T-helper 2 cell (primary cell): Measurements from ENCODE around the gene URB1.
"Not testable (repeated sequence)": the region's sequence is repeated elsewhere in the genome, so short reads cannot be mapped to it uniquely, and the experiment has no call there.

ENCODE experiments used
- DNase-seq, 5 experiments: peaks; one replicate each; pipeline versions ENCODE4 v3.0.0 to v3.0.0-alpha.2; 2012 to 2022

The URB1 gene

GRCh38 chr21:32316361-32317215, 76.2 kb downstream of the URB1 start:
- DNase-seq = no peak

DNA sequence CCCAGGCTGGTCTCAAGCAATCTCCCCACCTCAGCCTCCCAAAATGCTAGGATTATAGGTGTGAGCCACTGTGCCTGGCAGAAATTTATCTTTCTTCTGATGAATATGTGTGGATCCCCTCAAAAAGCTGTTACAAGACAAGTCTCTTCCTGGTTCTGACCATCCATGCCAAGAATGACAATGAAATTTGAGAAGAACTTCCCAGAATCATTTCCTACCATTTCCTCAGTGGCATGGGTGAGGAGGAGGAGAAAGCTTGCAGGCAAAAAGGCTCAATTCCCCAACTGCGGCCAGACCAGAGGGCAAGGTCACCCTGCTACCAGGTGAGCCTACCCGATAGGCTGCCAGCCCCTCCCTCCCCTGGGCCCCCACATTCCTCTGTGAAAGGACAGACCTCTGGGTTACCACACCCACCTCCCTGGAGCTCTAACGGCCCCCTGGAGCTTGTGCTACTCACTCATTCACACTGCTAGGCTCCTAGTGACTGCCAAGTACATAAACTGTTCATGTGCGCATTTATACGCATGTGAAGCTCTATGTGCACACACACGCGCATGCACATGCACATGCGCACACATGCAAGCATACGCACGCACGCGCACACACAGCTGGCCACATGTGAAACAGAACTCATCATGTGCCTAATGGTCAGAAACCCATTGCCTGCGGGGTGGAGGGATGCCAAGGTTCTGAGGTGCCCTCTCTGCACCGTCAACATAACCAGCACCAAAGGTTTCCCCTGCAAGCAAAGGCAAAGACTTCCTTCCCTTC, 77.1 kb downstream of the URB1 start:
- DNase-seq = no peak

DNA sequence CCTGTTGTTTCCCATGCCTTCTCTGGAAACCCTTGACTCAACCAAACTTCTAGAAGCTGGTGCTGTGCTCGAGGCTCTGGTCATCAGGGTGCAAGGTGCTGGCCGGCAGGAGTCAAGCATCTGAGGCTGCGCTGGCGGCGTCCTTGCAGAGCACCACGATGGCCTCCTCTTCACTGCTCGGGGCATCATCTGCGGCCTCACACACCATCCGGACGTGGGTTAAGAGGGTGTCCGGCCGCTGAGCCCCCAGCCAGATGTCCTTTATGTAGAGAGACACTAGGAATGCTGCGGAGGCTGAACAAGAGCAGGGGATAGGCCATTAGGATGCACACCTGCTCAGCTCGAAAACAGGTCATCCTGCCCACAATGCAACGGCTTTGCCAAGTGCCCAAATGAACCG, 78.0 kb downstream of the URB1 start:
- no peak for DNase-seq

DNA sequence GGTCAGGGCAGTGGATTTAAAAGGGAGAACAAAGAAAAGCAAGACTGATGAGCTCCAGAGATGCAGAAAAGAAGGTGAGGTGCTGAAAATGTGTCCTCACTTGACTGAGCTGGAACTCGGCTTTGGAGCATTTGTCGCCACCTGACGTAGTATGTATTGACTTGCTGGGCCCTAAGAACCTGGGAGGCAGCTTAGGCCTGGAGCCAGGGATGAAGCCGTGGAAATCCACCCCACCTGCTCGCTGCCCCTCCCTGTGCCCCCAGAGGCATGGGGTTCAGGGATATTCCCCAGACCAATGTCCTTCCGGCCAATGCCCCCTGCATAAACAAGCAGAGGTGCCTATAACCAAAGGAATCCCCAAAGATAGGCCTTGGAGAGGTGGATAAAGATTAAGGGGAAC, 79.8 kb downstream of the URB1 start:
- no peak for DNase-seq

GRCh38 chr21:32312326-32312725, 80.5 kb downstream of the URB1 start:
- DNase-seq = no peak

DNA sequence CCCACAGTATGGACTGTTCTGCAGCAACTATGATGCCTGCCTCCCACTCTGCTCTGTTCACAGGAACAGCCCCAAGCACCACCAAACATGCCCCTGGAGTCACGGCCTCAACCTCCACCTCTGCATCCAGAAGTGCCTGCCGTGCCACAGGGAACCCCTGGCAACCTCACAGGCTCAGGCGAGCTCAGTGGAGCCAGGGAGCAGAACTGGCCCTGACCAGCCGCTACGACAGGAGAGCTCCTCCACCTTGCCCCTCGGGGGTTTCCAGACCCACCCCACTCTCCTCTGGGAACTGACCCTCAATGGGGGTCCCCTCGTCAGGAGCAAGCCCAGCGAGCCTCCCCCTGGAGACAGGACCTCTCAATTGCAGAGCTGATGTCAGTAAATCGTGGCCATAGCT, 81.2 kb downstream of the URB1 start:
- DNase-seq = no peak

- DNase-seq = not testable (repeated sequence)
These were observed 81.8 kb downstream of the URB1 start for GRCh38 chr21:32310976-32311375.

DNA sequence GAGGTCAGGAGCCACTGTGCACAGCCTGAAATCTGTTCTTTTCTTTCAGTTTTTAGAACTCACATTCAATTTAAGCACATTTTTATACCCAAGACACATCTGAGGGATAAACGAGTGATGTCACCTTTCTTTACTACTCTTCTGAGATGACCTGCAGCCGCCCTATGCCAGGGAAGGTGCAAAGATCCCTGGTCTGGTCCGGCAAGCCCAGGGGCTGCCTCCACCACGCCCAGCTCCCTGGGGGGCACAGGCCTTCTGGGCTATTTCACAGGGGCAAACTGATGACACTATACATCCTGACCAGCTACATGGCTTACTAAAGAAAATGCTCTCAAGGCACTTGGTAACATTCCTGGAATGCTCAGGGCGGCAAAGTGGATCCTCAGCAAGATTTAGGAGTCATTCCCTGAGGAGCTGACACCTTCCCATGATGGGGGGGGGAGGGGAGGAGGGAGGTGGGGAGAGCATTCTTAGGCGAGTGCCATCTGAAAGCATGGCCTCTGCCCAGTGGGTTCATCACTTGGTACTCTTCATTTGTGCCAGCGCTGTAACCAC, 82.8 kb downstream of the URB1 start:
- DNase-seq = no peak

- DNase-seq = no peak
These were observed 84.1 kb downstream of the URB1 start for GRCh38 chr21:32308696-32309095.

DNA sequence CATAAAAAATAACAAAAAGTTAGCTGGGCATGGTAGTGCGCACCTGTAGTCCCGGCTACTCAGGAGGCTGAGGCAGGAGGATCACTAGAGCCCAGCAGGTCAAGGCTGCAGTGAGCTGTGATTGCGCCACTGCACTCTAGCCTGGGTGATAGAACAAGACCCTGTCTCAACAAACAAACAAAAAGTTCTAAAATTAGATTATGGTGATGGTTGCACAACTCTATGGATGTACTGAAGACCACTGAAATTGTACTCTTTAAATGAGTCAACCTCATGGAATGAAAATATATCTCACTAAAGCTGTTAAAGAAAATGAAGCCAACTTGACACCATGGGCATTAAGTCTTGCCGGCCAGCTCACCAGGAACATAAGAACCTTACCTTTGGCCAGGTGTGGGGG, 85.1 kb downstream of the URB1 start:
- no peak for DNase-seq

DNA sequence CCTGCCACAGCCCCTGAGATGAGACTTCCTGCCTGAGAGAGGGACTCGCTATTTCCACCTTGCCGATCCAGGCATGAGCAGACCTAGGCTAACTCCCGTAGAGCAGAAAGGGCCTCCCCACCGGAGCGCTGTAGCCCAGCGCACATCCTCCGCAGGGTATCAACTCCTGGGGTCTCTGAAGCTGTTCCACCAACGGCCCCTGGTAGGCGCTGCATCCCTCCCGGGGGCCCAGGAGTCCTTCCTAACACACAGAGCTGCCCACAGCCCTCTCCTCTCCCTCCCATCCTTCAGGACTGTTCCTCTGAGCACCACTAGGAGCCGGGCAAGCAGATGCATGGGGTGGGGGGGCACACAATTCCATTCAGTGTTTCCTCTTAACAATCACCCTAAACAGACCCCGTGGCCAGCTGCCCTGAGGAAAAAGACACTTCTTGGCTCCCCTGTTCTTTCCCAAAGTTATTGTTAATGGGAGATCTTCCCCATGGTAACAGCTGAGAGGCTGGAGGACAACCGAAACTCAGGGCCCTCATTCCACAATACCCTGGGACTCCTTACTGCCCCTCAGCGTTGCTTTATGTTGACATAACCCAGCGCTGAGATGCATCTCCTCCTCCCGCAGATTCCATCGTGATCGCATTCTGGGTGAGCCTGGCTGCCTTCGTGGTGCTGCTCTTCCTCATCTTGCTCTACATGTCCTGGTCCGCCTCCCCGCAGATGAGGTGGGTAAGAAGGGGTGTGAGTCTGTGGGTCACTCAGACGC, 86.6 kb downstream of the URB1 start:
- no peak for DNase-seq

- DNase-seq = no peak
These were observed 87.8 kb downstream of the URB1 start for GRCh38 chr21:32304998-32305397.

DNA sequence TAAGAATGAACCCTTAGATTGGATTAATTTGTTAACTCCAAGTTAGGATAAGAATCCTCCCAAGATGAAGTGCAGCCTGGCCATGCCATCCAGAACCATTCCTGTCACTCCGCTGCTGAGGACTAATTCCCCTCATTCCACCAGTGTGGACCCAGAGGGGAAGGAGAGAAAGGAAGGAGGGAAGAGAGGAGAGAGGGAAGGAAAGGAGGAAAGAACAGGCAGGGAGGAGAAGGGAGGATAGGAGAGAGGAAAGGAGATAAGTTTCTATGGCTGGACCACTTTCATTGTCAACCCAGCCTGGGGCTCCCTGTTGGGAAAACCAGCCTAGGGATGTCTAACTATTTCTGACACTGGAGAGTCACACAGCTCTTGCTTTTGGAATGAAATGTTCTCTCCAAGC, 89.4 kb downstream of the URB1 start:
- DNase-seq = no peak

DNA sequence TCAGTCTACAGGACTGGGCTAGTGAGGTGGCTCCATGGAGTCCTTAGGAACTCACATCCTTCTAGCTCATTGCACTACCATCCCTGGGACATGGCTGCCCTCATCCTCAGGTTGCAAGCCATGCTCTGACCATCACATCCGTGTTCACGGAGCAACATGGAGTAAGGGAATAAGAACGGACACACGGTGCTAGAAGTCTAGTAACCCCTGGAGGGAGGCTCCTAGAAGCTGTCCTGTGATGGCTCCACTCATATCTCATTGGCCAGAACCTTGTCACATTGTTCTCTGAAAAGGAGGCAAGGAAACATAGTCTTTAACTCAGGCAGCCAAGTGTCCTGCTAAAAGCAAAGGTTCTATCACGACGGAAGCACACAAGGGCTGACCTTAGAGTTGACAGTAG, 90.3 kb downstream of the URB1 start:
- DNase-seq = no peak

DNA sequence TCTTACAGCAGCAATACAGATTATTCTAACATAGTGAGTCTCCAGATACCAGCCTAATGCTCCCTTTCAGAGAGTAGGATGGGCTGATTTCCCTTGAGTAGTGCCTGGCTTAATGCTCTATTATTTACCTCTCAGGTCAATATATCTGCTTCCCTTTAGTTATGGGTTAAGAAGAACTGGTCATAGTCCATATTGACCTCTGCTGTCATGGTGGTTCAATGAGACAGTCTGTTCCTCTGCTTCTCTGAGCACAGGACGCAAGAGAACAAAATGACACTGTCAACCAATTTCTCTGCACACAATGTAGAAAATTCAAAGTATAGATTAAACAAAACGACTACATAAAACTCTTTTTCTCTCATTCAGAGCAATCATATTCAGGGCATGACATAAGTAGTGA, 91.2 kb downstream of the URB1 start:
- no peak for DNase-seq

GRCh38 chr21:32300117-32300681, 92.6 kb downstream of the URB1 start:
- no peak for DNase-seq

- DNase-seq = no peak
These were observed 93.1 kb downstream of the URB1 start for GRCh38 chr21:32299695-32300094.

DNA sequence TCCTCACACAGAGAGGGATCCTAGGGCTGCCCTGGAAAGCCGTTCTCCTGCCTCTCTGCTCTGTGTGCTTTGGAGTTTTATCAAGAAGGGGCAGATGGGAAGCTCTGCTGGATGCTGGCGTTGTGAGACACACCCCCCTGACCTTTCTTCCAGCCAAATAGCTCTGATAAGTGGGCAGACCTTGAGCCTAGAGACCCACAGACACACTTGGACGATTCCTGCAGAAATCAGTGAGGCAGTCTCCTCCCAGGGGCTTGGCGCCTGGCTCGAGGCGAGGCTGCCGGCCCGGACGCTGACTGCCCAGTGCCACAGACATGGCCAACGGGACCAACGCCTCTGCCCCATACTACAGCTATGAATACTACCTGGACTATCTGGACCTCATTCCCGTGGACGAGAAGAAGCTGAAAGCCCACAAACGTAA, 94.1 kb downstream of the URB1 start, which contains the start of gene MRAP:
Gene MRAP (plus strand): TSS at position 198 of the 424 bp plus-strand sequence. CDS start 117 bp downstream, at position 315.
- DNase-seq = no peak

GRCh38 chr21:32298148-32298559, 94.7 kb downstream of the URB1 start:
- no peak for DNase-seq

- no peak for DNase-seq
These were observed 95.4 kb downstream of the URB1 start for GRCh38 chr21:32297449-32297848.

DNA sequence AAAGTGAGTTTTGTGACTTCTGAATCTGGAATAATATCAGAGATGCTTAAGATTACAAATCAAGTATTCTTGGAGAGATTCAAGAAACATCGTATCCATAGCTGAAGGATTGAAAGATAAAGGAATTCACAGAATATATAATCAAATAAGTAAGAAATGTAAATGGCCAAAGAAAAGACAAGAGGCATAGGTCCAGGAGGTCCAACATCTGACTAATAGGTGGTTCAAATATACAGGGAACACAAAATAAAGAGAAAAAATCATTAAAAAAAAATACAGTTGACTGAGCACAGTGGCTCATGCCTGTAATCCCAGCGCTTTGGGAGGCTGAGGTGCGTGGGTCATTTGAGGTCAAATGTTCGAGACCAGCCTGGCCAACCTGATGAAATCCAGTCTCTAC, 107.3 kb downstream of the URB1 start:
- DNase-seq = no peak

DNA sequence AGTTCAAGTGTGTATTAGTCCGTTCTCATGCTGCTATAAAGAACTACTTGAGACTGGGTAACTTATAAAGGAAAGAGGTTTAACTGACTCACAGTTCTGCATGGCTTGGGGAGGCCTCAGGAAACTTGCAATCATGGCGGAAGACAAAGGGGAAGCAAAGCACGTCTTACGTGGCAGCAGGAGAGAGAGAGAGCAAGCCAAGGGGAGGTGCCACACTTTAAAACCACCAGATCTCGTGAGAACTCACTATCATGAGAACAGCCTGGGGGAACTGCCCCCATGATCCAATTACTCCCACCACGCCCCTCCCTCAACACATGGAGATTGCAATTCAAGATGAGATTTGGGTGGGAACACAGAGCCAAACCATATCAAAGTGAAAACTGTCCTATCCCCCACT, 109.8 kb downstream of the URB1 start:
- no peak for DNase-seq

GRCh38 chr21:32281531-32281930, 111.3 kb downstream of the URB1 start:
- no peak for DNase-seq
